Central memory CD8-positive, alpha-beta T cell (primary cell): ENCODE data around the gene ANKLE2.
"Not testable (repeated sequence)": the region's sequence is repeated elsewhere in the genome, so short reads cannot be mapped to it uniquely, and the experiment has no call there.

Experiments
- ATAC-seq: fragments of 150-1000 bp; cut with Tn5 transposase; replicated peaks from 2 replicates; pipeline ENCODE4 v1.10.0; 2022; ENCODE audit warnings: mild to moderate bottlenecking, moderate FRiP score, moderate number of reproducible peaks; ENCODE audit not compliant: poor library complexity, severe bottlenecking; ENCODE audit errors: extremely low read depth
- DNase-seq, 2 donors: peaks; one replicate each; pipeline ENCODE4 v3.0.0; 2021; ENCODE audit warnings: low spot score in 2 of 2
- H3K27ac Mint-ChIP-seq: one replicate; pipeline ENCODE4 v1.8.0; 2022; ENCODE audit warnings: low read depth, mild to moderate bottlenecking, moderate library complexity, mixed read lengths
- H3K27me3 Mint-ChIP-seq: one replicate; pipeline ENCODE4 v1.8.0; 2022; ENCODE audit warnings: mixed read lengths
- H3K36me3 Mint-ChIP-seq: one replicate; pipeline ENCODE4 v1.8.0; 2022; ENCODE audit warnings: mild to moderate bottlenecking, moderate library complexity, mixed read lengths; ENCODE audit not compliant: insufficient read depth
- H3K4me1 Mint-ChIP-seq: one replicate; pipeline ENCODE4 v1.8.0; 2022; ENCODE audit warnings: mixed read lengths
- H3K4me3 Mint-ChIP-seq: one replicate; pipeline ENCODE4 v1.8.0; 2022; ENCODE audit warnings: mild to moderate bottlenecking, moderate library complexity, mixed read lengths
- H3K9me3 Mint-ChIP-seq: one replicate; pipeline ENCODE4 v1.8.0; 2022; ENCODE audit warnings: mixed read lengths

Gene ANKLE2

GRCh38 chr12:132789099-132789471 is 27.5 kb upstream of the ANKLE2 start:
- no peak for DNase-seq
- Mint-ChIP-seq H3K9me3 (no peaks in the 10 kb centered on the region), H3K36me3 (peaks cover 23% of the 10 kb centered on the region), H3K27ac (peak overlapping the region; percentile 81), H3K4me1 (peaks cover 8% of the 10 kb centered on the region), H3K27me3 (no peaks in the 10 kb centered on the region), H3K4me3 (no peak overlapping the region)
- ATAC-seq, result no peak

GRCh38 chr12:132788375-132789098 is 26.9 kb upstream of the ANKLE2 start:
- DNase-seq, result no peak
- H3K27me3 Mint-ChIP-seq, result no peaks in the 10 kb centered on the region
- no peak for ATAC-seq
- peaks cover 8% of the 10 kb centered on the region for H3K4me1 Mint-ChIP-seq
- peaks cover 28% of the 10 kb centered on the region for H3K36me3 Mint-ChIP-seq
- no peaks in the 10 kb centered on the region for H3K9me3 Mint-ChIP-seq
- H3K4me3 Mint-ChIP-seq, result no peak overlapping the region
- H3K27ac Mint-ChIP-seq, result peak overlapping the region; percentile 81

- Mint-ChIP-seq H3K36me3 (peaks cover 30% of the 10 kb centered on the region), H3K27ac (peak overlapping the region; percentile 81)
Observed at GRCh38 chr12:132787877-132788276, 26.2 kb upstream of the ANKLE2 start.

GRCh38 chr12:132786192-132786591 is 24.6 kb upstream of the ANKLE2 start:
- ATAC-seq (peak; percentile 14), DNase-seq (no peak)
- H3K4me3 Mint-ChIP-seq, result no peak overlapping the region
- H3K36me3 Mint-ChIP-seq, result peaks cover 33% of the 10 kb centered on the region
- no peaks in the 10 kb centered on the region for H3K9me3 Mint-ChIP-seq
- H3K27me3 Mint-ChIP-seq, result no peaks in the 10 kb centered on the region
- H3K27ac Mint-ChIP-seq, result no peak overlapping the region
- H3K4me1 Mint-ChIP-seq, result peaks cover 8% of the 10 kb centered on the region

More at GRCh38 chr12:132787877-132788276, 26.2 kb upstream of the ANKLE2 start:
- Mint-ChIP-seq H3K4me1 (peaks cover 8% of the 10 kb centered on the region), H3K4me3 (no peak overlapping the region), H3K27me3 (no peaks in the 10 kb centered on the region), H3K9me3 (no peaks in the 10 kb centered on the region)
- no peak for ATAC-seq
- no peak for DNase-seq

DNA sequence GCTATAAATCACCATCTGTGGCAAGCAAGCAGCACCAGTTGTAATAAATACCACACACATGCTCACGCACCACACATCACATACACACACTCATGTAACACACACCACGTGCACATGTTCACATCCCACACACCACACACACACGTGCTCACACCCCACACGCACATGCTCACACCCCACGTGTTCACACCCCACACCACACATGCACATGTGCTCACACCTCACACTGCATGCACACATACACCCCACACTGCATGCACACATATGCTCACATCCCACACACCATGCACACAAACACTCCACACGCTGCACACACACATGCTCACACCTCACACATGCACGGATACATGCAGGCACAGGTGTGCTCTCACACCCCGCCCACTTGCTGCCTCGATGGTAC is 22.9 kb upstream of the ANKLE2 start:
- no peak for ATAC-seq
- no peak for DNase-seq
- Mint-ChIP-seq H3K9me3 (no peaks in the 10 kb centered on the region), H3K27ac (peak overlapping the region; percentile 17), H3K27me3 (no peaks in the 10 kb centered on the region), H3K4me3 (no peak overlapping the region), H3K4me1 (peaks cover 8% of the 10 kb centered on the region), H3K36me3 (peaks cover 30% of the 10 kb centered on the region)

DNA sequence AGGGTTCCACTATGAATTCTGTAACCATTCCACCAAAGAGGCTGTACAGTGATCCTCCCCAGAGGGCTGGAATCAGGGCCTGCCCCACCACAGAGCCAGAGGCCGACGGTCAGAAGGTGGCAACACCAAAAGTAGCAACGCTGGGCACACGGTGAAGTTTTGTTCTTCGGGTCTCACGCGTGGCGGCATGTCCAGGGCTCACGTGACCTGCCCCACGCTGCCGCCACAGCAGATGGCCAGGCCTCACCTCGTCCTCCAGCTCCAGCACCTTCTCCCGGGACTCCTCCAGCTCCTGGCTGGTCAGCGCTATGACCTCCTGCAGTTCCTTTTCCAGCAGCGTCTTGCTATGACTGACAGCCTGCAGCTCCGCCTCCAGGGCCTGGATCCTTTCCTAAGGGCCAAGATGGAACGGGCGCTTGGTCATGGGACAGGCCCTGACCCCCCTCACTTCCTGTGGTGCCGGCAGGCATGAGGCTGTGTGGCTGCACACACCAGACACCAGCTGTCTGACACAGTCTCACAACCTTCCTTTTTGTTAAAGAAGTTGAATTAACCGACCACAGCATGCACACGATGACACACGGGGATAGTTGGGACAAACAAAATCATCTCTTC is 22.4 kb upstream of the ANKLE2 start:
- no peak overlapping the region for H3K27ac Mint-ChIP-seq
- peaks cover 30% of the 10 kb centered on the region for H3K36me3 Mint-ChIP-seq
- ATAC-seq, result no peak
- DNase-seq, result no peak
- H3K4me3 Mint-ChIP-seq, result no peak overlapping the region
- no peaks in the 10 kb centered on the region for H3K27me3 Mint-ChIP-seq
- no peaks in the 10 kb centered on the region for H3K9me3 Mint-ChIP-seq
- H3K4me1 Mint-ChIP-seq, result peaks cover 8% of the 10 kb centered on the region

DNA sequence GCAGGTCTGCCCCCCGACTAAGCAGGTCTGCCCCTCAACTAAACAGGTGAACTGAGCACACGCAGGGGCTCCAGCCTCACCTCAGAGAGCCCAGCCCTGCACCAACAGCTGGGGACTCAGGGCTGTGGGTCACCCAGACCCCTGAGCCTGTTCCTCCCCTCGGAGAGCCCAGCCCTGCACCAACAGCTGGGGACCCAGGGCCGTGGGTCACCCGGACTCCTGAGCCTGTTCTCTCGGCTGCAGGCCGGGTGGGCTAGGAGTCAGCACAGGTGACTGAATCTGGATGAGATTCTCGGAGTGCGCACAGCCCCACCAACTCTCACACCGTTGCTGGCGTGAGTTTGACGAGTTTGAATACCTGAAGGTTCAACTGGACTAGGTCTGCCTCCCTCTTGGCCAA is 20.3 kb upstream of the ANKLE2 start:
- H3K36me3 Mint-ChIP-seq, result peaks cover 30% of the 10 kb centered on the region
- DNase-seq, result no peak
- no peak overlapping the region for H3K27ac Mint-ChIP-seq
- H3K27me3 Mint-ChIP-seq, result no peaks in the 10 kb centered on the region
- no peaks in the 10 kb centered on the region for H3K9me3 Mint-ChIP-seq
- no peak overlapping the region for H3K4me3 Mint-ChIP-seq
- no peak for ATAC-seq
- H3K4me1 Mint-ChIP-seq, result no peaks in the 10 kb centered on the region

DNA sequence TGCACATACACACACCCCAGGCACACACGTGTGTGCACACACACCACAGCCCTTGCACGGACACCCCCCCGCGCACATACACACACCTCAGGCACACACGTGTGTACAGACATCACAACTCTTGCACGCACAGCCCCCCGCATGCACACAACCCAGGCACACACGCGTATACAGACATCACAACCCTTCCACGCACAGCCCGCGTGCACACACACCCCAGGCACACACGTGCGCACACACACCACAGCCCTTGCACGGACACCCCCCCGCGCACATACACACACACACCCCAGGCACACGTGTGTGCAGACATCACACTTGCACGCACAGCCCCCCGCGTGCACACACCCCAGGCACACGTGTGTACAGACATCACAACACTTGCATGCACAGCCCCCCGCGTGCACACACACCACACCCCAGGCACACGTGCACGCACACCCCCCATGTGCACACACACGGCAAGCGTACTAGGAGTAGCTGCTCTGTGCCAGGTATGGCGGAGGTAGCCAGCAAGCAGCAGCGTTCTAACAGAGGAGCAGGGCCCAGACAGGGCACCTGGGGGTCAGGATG is 18.2 kb upstream of the ANKLE2 start:
- no peak overlapping the region for H3K4me3 Mint-ChIP-seq
- H3K36me3 Mint-ChIP-seq, result peaks cover 43% of the 10 kb centered on the region
- no peak overlapping the region for H3K27ac Mint-ChIP-seq
- no peaks in the 10 kb centered on the region for H3K4me1 Mint-ChIP-seq
- no peaks in the 10 kb centered on the region for H3K9me3 Mint-ChIP-seq
- DNase-seq, result no peak
- H3K27me3 Mint-ChIP-seq, result no peaks in the 10 kb centered on the region
- ATAC-seq, result no peak

DNA sequence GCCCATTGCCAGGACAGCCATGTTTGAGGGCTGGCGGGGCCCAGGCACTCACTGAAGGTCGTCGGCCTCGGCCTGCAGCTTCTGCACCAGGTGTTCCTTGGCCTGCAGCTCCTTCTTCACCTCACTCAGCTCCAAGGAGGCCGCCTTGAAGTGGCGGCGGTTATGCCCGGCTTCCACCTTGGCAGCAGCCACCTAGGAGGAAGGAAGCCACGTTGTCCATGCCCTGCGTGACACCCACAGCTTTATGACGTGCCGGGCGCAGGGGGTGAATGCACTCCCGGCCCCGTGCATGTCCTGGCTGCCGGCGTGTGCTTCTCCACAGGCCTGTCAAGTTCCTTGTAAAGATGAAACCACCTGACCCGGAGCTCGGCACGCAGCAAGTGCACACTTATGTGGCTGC is 16.0 kb upstream of the ANKLE2 start:
- Mint-ChIP-seq H3K36me3 (peaks cover 41% of the 10 kb centered on the region), H3K9me3 (no peaks in the 10 kb centered on the region)
- no peak for ATAC-seq

DNA sequence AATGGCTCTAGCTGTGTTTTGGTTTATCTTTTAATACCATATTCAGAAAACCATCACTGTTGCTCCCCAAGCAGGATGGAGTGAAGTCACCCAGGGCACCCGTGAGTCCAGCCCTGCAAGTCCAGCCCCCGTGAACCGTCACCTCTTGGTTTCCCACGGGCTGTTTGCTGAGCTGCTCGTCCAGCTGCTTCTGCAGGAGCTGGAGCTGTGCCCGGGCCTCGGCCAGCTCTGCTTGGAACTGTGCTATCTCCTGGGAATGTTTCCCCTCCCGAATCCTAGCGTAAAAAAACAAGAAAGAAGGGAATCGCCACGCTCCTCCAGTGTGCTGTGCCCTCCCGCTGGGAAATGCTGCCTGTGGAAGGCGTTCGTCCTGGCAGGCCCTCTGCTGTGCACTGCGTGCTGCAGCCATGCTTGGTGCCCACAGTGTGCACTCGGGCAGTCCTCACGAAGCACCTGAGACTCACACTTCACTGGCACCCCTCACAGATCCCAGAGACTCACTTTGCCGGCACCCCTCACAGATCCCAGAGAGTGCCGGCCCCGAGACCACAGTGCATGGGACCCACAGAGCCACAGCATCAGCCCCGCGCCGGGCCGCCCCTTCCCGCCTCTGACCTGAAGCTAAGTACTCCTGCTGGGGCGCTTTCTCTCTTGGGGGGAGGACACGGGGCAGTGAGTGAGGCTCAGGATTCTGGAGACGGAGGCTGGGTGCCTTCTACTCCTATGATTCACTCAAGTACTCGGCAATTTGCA is 15.4 kb upstream of the ANKLE2 start:
- peaks cover 41% of the 10 kb centered on the region for H3K36me3 Mint-ChIP-seq
- H3K4me3 Mint-ChIP-seq, result no peak overlapping the region
- ATAC-seq (no peak), DNase-seq (no peak)
- H3K27ac Mint-ChIP-seq, result no peak overlapping the region
- peaks cover 2% of the 10 kb centered on the region for H3K4me1 Mint-ChIP-seq
- no peaks in the 10 kb centered on the region for H3K27me3 Mint-ChIP-seq
- no peaks in the 10 kb centered on the region for H3K9me3 Mint-ChIP-seq

More for the DNA sequence above, 16.0 kb upstream of the ANKLE2 start:
- Mint-ChIP-seq H3K27ac (no peak overlapping the region), H3K4me3 (no peak overlapping the region), H3K4me1 (no peaks in the 10 kb centered on the region), H3K27me3 (no peaks in the 10 kb centered on the region)
- no peak for DNase-seq

GRCh38 chr12:132776230-132776625 is 14.6 kb upstream of the ANKLE2 start:
- peaks cover 38% of the 10 kb centered on the region for H3K36me3 Mint-ChIP-seq
- H3K27me3 Mint-ChIP-seq, DNase-seq, H3K4me3 Mint-ChIP-seq, H3K4me1 Mint-ChIP-seq, H3K27ac Mint-ChIP-seq, ATAC-seq, H3K9me3 Mint-ChIP-seq: not testable (repeated sequence)

- peaks cover 11% of the 10 kb centered on the region for H3K4me1 Mint-ChIP-seq
Observed at GRCh38 chr12:132775502-132776229, 14.0 kb upstream of the ANKLE2 start.

More at GRCh38 chr12:132775502-132776229, 14.0 kb upstream of the ANKLE2 start:
- ATAC-seq (no peak), DNase-seq (no peak)
- H3K4me3 Mint-ChIP-seq, result no peak overlapping the region
- no peaks in the 10 kb centered on the region for H3K9me3 Mint-ChIP-seq
- no peak overlapping the region for H3K27ac Mint-ChIP-seq
- peaks cover 36% of the 10 kb centered on the region for H3K36me3 Mint-ChIP-seq
- no peaks in the 10 kb centered on the region for H3K27me3 Mint-ChIP-seq
